Measurements from ENCODE around the gene PPP1R14C. TPM values are rescaled to one million over a fixed set of nuclear protein-coding genes. Genes with fewer than 3 reads are reported as not detected.

PPP1R14C gene
- total RNA-seq, 1 donor from 2014 or later = 0.46 TPM

DNA sequence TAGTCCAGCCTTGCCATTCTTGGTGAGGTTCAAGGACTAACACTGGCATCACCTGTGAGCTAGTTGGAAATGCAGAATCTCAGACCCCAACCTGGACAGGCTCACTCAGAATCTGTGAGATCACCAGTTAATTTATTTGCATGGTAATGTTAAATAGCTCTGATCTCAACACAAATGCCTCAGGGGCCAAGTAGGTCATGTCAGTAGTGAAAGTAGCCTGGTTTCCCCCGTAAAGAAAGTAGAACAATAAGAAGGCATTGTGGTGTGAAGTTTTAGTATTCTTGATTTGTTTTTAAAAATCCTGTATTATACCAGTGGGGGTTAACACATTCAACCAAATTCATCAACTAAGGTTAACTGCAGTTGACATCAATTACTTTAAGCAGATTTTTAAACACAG, 105.5 kb downstream of the PPP1R14C start:
- H3K4me1 Mint-ChIP-seq (ENCODE audit: unreplicated experiment) = peaks cover 7% of the 10 kb centered on the region

DNA sequence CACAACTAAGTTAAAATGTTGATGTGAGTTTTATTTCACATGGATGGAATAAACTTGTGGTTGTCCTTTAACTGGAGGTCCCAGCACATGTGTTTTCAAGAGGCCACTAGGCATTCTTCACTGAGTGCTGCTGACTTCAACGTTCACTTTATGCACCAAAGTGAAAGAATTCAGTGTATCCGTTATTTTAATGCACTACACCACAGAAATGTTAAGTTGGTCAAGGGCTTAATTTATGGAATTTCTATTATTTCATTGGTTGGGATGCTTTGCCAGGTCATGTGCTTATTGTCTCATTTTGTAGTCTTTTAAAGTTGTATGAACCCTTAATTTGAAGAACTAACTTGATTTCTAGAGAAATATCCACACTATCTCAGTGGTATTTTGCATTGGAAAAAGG, 106.4 kb downstream of the PPP1R14C start:
- no peak overlapping the region for H3K4me3 Mint-ChIP-seq (ENCODE audit: unreplicated experiment)
- H3K4me1 Mint-ChIP-seq (ENCODE audit: unreplicated experiment) = peaks cover 7% of the 10 kb centered on the region
- no peaks in the 10 kb centered on the region for H3K36me3 Mint-ChIP-seq (ENCODE audit: unreplicated experiment)
- H3K27ac Mint-ChIP-seq (ENCODE audit: unreplicated experiment) = no peak overlapping the region
- TF ChIP-seq, protein P1, sequence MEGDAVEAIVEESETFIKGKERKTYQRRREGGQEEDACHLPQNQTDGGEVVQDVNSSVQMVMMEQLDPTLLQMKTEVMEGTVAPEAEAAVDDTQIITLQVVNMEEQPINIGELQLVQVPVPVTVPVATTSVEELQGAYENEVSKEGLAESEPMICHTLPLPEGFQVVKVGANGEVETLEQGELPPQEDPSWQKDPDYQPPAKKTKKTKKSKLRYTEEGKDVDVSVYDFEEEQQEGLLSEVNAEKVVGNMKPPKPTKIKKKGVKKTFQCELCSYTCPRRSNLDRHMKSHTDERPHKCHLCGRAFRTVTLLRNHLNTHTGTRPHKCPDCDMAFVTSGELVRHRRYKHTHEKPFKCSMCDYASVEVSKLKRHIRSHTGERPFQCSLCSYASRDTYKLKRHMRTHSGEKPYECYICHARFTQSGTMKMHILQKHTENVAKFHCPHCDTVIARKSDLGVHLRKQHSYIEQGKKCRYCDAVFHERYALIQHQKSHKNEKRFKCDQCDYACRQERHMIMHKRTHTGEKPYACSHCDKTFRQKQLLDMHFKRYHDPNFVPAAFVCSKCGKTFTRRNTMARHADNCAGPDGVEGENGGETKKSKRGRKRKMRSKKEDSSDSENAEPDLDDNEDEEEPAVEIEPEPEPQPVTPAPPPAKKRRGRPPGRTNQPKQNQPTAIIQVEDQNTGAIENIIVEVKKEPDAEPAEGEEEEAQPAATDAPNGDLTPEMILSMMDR (IDR thresholded peaks at IDR 0.05) = no peak
- H3K9me3 Mint-ChIP-seq (ENCODE audit: unreplicated experiment) = peaks cover 12% of the 10 kb centered on the region
- DNase-seq (ENCODE audit: extremely low spot score, unreplicated experiment) = no peak
- H3K27me3 Mint-ChIP-seq (ENCODE audit: unreplicated experiment) = no peaks in the 10 kb centered on the region

More for the DNA sequence above, 105.5 kb downstream of the PPP1R14C start:
- no peak overlapping the region for H3K27ac Mint-ChIP-seq (ENCODE audit: unreplicated experiment)
- no peak for DNase-seq (ENCODE audit: extremely low spot score, unreplicated experiment)
- no peaks in the 10 kb centered on the region for H3K27me3 Mint-ChIP-seq (ENCODE audit: unreplicated experiment)
- TF ChIP-seq, protein P1 (IDR thresholded peaks at IDR 0.05) = no peak
- H3K4me3 Mint-ChIP-seq (ENCODE audit: unreplicated experiment) = no peak overlapping the region
- peaks cover 12% of the 10 kb centered on the region for H3K9me3 Mint-ChIP-seq (ENCODE audit: unreplicated experiment)
- H3K36me3 Mint-ChIP-seq (ENCODE audit: unreplicated experiment) = no peaks in the 10 kb centered on the region

DNA sequence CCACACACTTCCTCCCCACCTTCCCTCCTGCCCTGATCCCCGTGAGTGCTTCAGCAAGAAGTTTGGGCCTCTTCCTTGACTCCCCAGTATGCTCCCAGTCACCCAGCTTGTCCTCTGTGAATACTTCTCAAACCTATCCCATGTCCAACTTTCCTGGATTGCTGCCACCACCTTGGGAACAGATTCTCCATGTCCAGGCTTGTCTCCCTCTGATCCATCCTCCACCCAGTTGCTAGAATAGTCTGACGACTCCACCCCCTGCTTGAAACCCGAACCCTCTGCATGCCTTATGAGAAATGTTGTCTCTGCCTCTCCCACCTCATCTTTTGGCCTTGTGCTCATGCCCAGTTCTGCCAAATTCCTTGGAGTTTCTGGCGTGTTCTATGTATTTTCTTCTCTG, 108.0 kb downstream of the PPP1R14C start:
- Mint-ChIP-seq H3K27me3 (ENCODE audit: unreplicated experiment) (no peaks in the 10 kb centered on the region), H3K9me3 (ENCODE audit: unreplicated experiment) (peaks cover 12% of the 10 kb centered on the region), H3K4me1 (ENCODE audit: unreplicated experiment) (peaks cover 7% of the 10 kb centered on the region), H3K4me3 (ENCODE audit: unreplicated experiment) (no peak overlapping the region), H3K27ac (ENCODE audit: unreplicated experiment) (no peak overlapping the region), H3K36me3 (ENCODE audit: unreplicated experiment) (no peaks in the 10 kb centered on the region)
- DNase-seq (ENCODE audit: extremely low spot score, unreplicated experiment) = no peak
- TF ChIP-seq, protein P1 (IDR thresholded peaks at IDR 0.05) = no peak

DNA sequence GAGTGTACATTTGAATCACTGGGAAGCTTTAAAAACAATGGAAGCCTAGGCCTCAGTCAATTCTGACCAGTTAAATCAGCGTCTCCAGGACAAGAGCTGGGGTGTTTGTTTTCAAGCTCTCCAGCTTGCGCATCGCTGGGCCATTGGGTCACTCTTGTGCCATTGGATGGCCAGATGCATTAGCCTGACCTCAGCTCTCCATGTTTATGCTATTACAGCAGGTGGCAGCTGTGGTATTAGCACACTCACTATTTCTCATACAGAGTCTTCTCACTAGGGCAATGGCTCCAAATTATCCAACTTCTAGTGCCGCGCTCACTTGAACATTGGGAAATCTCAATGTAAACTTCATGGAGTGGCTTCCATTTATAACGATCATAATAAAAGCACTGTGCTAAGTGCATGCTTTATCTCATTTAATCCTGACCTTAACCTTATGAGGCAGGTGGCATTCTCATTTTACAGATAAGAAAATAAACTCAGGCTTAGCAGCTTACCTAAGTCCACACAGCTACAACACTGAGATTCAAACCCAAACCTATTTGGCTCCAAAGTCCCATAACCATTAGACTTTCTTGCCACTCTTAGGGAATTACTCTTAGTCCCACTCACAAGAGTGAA, 108.8 kb downstream of the PPP1R14C start:
- DNase-seq (ENCODE audit: extremely low spot score, unreplicated experiment) = no peak
- no peak overlapping the region for H3K4me3 Mint-ChIP-seq (ENCODE audit: unreplicated experiment)
- H3K36me3 Mint-ChIP-seq (ENCODE audit: unreplicated experiment) = no peaks in the 10 kb centered on the region
- TF ChIP-seq, protein P1 (IDR thresholded peaks at IDR 0.05) = no peak
- peaks cover 12% of the 10 kb centered on the region for H3K9me3 Mint-ChIP-seq (ENCODE audit: unreplicated experiment)
- H3K27ac Mint-ChIP-seq (ENCODE audit: unreplicated experiment) = no peak overlapping the region
- H3K4me1 Mint-ChIP-seq (ENCODE audit: unreplicated experiment) = peaks cover 7% of the 10 kb centered on the region
- H3K27me3 Mint-ChIP-seq (ENCODE audit: unreplicated experiment) = no peaks in the 10 kb centered on the region

DNA sequence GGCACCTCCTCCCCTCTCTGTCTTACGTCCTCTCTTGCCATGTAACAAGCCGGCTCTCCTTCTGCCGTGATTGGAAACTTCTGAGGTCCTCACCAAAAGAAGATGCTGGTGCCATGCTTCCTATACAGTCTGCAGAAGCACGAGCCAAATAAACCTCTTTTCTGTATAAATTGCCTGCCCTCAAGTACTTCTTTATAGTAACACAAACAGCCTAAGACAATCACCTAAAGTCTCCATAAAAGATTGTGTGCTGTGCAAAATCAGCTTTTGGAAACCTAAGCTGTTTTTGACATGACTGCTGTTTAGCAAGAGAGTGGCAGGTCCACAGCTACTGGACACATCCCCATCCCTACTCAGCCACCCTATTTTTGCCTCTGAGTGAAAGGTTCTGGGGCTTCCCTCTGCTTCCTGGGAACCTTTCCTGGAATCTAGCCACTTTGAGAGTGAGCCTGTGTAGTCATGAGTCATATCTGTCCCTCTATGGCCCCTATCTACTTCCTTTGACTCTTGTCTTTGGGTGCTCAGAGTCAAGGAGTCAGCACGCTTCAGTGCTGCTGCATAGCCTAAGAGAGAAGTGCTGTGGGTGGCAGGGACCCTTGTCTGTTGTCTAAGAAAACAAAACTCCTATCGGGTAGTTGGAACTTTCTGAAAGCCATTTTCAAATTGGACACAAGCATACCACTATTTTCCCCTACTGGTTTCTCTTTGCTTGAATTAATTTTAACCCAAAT, 110.0 kb downstream of the PPP1R14C start:
- Mint-ChIP-seq H3K4me1 (ENCODE audit: unreplicated experiment) (peaks cover 7% of the 10 kb centered on the region), H3K4me3 (ENCODE audit: unreplicated experiment) (no peak overlapping the region), H3K27me3 (ENCODE audit: unreplicated experiment) (no peaks in the 10 kb centered on the region), H3K9me3 (ENCODE audit: unreplicated experiment) (peaks cover 5% of the 10 kb centered on the region), H3K36me3 (ENCODE audit: unreplicated experiment) (no peaks in the 10 kb centered on the region), H3K27ac (ENCODE audit: unreplicated experiment) (no peak overlapping the region)
- no peak for DNase-seq (ENCODE audit: extremely low spot score, unreplicated experiment)
- TF ChIP-seq, protein P1 (IDR thresholded peaks at IDR 0.05) = no peak
